Skin of body (tissue), 2 donors: Measurements from ENCODE around the gene SCN7A. TPM values are rescaled to one million over a fixed set of nuclear protein-coding genes. Genes with fewer than 3 reads are reported as not detected.
"Not testable (repeated sequence)": the region's sequence is repeated elsewhere in the genome, so short reads cannot be mapped to it uniquely, and the experiment has no call there.

Source experiments
- DNase-seq: peaks from one replicate; lab custom pipeline; 2025; lab: John Stamatoyannopoulos, UW
- total RNA-seq: library from RNA; depleted of rRNA; stranded (reverse); fragments of >200 nt; gene quantifications from one replicate; pipeline ENCODE4 v1.2.3, GENCODE V29; 2014

SCN7A gene
- total RNA-seq, 1 donor from 2014 or later: 18.2 TPM

DNA sequence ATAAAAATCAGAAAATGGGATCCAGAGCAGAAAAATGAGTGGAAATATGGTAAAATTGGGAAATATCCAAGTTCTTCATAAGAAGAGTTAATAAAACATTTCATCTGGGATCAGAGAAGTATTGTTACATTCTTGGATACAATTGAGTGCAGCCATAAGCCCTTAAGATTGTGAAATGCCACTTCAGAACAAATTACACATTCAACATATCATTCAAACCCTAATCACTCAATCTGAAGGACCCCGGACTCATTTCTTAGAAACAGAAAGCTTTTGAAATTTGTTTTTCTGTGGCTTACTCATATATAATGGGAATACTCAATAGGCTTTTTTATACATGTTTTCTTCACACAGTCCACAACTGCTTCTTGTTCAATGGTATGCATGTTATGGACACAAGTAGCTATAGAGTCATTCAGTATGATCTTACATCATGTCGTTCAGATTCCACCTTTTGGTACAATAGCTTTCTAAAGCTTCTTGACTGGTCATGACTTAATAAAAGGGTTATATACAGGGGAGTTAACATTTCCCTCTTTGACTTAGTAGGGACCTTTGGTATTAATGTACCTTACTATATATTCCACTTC, 39.9 kb downstream of the SCN7A start:
- DNase-seq: no peak

DNA sequence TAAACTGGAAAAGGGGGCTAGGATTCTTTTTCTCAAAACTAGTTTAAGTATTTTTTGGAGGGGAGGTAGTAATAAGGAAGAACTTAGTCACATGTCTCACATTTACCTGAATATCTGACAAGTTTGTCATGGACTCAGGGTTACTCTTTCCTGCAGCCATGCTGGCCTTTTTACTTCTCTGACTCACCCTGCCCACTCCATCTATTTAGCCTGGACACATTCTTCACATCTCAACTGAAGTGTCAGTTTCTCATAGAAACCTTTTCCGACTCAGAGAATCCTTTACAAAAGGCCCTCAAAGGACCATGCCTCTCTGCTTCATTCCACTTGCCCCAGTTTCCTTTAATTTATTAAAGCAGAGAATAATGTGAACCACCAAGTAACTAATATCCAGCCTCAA, 42.6 kb downstream of the SCN7A start:
- DNase-seq: no peak

- DNase-seq: no peak
These were observed 44.6 kb downstream of the SCN7A start for GRCh38 chr2:166449439-166449838.

DNA sequence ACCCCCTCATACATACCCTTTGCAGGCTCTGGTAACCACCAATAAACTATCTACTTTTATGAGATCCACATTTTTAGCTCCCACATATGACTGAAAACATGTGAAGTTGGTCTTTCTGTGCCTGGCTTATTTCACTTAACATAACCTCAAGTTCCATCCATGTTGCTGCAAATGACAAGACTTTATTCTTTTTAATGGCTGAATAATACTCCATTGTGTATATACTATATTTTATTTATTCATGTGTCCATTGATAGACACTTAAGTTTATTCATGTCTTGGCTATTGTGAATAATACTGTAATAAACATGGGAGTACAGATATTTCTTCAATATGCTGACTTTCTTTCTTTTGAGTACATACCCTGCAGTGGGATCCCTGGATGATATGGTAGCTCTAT, 45.9 kb downstream of the SCN7A start:
- DNase-seq: no peak

DNA sequence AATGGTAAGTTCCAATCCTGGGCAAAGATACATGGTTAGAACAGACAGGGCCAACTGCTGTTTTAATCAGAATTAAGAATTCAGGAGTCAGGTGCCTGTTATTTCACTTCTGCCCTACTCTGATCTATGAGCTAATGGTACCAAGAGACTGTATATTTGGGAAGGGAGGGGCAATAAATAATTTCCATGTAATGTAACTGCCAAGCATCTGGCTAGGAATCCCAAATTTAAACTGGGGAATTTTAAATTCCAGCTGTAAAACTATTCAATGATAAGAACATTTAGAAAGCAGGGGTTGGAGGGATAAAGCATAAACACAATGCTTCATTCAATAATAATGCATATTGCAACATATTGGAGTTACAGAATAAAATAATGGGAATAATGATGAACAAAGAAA, 49.7 kb downstream of the SCN7A start:
- DNase-seq: peak; percentile 0

- no peak for DNase-seq
These were observed 53.7 kb downstream of the SCN7A start for GRCh38 chr2:166440313-166440712.

DNA sequence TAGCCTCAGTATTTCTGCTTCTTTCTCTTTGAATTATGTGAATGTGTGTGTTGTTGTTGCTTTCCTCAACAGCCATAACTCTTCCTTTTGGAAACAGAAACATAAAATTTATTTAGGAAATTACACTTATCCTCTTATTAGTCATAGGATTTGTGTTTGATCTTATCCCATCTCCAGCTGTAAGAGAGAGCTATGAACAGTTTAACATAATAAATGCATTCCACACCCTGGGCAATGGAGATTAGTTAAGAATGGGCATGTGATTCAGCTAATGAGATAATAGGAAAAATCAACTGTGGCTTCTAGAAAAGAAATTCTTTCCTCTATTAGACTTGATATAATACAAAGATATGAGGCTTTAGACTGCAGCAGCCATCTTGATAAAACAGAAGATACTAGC, 55.0 kb downstream of the SCN7A start:
- DNase-seq: no peak

- no peak for DNase-seq
These were observed 57.1 kb downstream of the SCN7A start for GRCh38 chr2:166436976-166437375.

DNA sequence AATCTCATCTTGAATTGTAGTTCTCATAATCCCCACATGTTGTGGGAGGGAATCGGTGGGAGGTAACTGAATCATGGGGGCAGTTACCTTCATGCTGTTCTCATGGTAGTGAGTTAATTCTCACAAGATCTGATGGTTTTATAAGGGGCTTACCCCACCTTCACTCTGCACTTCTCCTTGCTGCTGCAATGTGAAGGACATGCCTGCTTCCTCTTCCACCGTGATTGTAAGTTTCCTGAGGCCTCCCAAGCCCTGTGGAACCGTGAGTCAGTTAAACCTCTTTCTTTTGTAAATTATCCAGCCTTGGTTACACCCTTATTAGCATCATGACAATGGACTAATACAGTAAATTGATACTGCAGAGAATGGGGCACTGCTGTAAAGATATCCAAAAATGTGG, 57.9 kb downstream of the SCN7A start:
- no peak for DNase-seq

DNA sequence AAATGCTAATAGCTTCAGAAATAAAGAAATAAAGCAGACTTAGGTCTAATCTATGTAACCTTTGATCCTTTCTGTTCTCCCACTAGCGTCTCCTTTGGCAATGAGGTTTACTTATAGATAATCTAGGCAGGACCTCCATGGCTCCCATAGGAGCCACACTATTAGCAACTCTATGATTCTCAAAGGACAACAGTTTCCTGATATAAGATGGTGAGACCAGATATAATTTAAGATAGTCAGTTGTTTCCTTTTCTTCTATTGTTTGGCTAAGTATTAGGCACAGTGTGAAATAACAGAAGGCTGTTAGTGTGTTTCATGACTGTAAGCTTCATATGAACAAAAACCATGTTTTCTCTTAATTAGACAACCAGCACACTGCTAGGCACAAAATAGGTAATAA, 59.6 kb downstream of the SCN7A start:
- no peak for DNase-seq

DNA sequence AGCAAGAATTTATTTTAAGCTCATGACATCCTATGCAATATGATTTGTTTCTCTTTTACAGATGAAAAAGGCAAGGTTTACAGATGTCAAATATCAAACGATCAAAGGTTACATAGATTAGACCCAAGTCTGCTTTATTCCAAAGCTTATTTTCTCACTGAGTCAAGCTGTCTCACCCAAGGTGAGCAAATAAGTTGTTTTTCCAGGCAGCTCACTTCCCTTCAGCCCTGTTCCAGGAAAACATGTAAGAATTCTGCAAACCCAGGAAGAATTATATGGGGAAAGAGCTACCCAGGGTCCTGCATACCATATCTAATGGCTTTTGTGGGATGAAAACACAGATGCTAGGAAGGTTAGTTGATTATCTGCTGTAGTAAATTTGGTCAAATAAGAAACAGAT, 60.6 kb downstream of the SCN7A start:
- no peak for DNase-seq

DNA sequence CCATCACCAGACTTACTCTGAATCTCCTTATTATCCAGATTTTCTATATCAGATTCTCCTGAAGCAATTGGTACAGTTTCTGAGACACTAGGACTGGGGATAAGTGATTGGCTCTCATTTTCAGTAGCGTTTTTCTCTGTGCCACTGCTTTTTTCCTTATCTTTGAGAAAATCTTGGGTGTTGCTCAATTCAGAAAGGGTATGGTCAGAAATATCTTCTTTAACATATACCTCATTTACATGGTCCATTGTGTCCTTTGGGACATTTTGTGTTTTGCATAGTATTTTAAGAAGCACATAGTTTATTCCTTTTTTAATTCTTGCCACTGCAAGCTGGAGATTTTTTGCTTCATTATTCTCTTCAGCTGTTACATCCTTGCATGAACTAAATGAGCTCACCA, 61.7 kb downstream of the SCN7A start:
- no peak for DNase-seq

GRCh38 chr2:166424841-166425240, 69.2 kb downstream of the SCN7A start:
- no peak for DNase-seq

DNA sequence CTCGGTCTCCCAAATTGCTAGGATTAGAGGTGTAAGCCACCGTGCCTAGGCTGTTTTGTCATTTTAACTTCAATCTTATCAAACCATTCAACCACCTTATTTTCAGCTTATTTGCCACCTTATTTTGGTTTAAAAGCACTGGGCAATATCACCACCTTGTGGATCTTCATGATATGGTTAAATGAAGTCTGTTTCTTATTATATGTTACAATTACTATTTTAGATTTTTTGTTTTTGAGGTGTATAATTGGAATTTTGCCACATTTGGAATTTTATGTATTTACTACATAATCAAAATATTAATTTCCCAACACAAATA, 74.5 kb downstream of the SCN7A start:
- no peak for DNase-seq

- DNase-seq: no peak
These were observed 75.0 kb downstream of the SCN7A start for GRCh38 chr2:166418853-166419615.

DNA sequence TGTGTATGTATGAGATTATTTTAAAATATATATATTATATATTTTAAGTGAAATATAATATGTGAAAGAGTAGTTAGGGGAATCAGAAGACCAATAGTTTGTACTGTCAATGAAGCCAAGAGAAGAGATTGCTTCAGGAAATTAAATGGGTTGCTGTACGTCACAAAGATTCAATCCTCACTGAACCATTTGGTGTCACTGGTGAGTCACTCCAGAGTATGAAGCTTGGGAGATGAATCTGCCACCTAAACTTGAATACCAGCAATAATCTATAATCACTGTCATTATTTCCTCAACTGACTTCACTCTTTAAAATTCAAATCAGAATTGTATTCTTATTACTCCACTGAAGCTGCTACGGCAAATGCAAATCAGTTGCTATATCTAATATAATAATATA, 76.4 kb downstream of the SCN7A start:
- DNase-seq: peak; percentile 1

DNA sequence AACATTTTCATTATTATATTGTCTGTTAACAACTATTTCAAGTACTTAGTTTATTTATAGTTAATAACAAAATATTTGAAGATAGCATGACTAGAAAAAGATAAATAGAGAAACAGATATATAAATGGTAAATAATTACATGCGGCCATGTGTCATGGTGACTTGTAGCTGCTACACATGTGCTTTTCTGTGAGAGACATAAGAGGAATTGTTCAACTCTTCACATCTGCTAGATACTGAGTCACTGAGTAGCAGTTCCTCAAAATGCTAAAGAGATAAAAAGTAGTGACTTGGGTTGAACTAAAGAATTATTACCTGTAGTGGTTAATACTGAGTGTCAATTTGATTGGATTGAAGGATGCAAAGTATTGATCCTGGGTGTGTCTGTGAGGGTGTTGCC, 80.8 kb downstream of the SCN7A start:
- no peak for DNase-seq

GRCh38 chr2:166411473-166412230, 82.4 kb downstream of the SCN7A start:
- no peak for DNase-seq

- no peak for DNase-seq
These were observed 83.1 kb downstream of the SCN7A start for GRCh38 chr2:166410828-166411472.

- not testable (repeated sequence) for DNase-seq
These were observed 86.3 kb downstream of the SCN7A start for GRCh38 chr2:166407746-166408145.

DNA sequence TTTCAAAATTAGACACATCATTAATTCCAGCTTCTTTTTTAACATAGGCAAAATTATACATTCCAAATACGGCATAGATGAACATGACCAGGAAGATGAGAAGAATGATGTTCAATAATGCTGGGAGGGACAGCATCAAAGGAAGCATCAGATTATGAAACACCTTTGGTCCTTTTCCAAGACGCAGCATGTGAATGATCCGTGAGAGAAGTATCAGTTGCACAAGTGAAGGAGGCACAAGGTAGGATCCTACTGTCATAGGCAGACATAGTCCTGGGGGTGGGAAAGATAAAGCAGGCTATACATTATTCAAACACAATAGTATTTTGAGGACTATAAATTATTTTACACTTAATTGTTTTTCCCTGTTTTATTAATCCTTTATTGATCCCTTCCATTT, 87.7 kb downstream of the SCN7A start:
- no peak for DNase-seq

DNA sequence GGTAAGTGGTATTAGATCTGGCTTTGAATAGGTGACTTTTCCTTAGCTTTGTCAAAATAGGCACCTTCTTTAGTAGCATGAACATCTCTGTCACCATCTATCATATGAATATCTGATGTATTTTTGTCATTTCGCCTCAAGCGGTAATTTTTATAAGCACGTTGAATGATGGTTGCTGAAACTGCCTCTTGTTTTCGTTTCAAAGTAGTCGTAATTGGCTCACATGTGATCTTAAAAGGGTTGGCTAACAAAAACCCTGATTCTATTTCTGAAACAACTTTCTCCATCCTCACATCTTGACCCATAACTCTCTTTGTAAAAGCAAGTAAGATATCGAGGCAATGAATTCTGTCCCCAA, 88.5 kb downstream of the SCN7A start:
- DNase-seq: no peak
